ENCODE measurements around the gene MAPK8.

Gene MAPK8

DNA sequence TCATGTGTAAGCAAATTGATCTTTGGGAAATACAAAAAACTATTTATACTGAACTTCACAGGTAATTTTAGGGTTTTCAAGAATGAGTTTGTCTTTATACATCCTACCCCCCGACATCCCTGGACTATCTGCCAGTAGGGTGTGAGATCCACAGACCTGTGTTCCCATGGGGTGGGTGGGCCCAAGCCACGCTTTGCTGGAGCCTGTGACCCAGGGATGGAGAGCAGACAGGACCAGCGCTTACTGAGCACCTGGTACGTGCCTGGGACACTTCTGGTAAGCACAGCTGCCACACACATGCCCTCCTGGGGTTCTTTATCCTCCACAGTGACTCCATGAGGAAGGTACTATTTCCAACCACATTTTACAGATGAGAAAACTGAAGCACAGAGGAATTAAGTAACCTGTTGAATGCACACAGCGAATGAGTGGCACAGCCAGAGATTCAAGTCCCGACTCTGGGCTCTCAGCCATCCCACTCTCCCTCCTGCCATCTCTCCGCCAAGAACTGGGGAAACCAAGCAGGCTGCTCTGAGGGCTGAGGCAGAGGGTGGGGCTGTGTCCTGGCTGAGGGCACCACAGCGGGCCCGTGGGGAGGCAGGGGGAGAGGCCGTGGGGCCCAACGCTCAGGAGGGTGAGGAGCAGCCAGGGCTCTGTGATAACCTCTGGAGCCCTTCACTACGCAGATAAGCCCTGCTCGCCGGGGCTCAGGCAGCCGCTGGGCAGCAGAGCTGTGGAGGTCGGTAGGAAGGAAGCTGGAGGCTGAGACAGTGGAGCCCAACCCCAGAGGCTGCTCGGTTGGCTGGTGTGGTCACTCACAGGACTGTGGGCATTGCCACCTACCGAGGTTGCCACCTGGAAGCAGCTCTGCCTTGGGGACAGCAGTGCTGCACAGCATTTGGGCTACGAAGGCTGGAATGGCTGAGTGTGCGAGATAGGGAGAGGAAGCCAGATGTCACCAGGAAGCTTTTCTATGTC, 174.2 kb downstream of the MAPK8 start:
- no peak for DNase-seq

DNA sequence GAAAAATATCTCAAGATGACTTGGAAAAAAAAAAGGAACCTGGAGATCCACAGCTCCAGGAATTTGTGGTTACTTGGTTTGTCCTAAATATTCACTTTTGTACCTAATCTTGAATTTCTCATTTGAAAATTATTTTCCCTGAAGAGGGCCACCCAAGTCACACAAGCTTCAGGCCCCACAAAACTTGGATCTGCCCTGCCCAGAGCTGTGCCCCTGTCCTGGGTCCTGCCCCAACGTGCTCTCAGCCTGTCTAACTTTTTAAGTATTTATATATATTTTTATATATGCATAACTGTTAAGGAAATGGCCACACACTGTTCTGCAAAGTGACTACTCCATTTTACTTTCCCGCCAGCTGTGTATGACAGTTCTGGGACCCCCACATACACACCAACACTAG, 174.9 kb downstream of the MAPK8 start:
- DNase-seq, result no peak

DNA sequence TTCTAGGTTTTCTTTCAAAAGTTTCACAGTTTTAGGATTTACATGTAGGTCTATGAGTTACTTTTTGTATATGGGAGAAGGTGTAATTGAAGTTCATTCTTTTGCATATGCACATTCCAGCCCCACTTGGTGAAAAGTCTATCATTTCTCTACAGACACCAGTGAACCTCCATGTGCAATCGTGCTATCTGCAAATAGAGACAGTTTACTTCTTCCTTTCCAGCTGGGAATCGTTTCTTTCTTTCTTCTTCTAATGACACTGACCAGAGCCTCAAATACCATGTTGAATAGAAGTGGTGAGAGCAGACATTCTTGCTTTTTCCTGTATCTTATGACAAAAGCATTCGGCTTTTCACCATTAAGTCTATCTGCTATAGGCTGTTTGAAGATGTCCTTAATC, 175.7 kb downstream of the MAPK8 start:
- DNase-seq, result no peak

DNA sequence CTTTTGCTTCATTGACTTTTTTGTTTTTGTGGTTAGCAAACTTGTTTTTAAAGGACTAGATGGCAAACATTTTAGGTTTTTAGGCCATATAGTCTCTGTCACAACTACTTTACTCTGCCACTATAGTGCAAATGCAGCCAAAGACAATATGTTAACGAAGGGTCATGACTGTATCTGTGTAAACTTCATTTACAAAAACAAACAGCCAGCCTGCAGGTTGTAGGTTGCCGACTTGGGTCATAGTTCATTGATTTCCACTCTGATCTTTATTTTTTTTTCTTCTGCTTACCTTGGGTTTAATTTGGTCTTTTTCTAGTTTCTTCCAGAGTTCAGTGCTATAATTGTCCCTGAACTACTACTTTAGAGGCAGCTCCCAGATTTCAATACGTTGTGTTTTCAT, 178.4 kb downstream of the MAPK8 start:
- DNase-seq, result no peak

DNA sequence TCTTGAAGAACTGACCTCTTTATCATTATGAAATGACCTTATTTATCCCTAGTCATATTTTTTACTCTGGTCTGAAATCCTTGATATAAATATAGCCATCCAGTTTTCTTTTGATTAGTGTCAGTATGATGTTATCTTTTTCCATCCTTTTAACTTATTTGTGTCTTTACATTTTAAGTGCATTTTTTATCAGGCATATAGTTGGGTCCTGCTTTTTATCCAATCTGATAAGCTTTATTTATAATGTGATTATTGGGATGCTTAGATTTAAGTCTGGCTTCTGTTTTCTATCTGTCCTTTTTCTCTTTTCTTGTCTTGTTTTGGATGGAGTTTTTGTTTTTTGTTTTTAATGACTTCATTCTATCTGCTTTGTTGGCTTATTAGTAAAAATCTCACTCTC, 179.2 kb downstream of the MAPK8 start:
- DNase-seq, result no peak

DNA sequence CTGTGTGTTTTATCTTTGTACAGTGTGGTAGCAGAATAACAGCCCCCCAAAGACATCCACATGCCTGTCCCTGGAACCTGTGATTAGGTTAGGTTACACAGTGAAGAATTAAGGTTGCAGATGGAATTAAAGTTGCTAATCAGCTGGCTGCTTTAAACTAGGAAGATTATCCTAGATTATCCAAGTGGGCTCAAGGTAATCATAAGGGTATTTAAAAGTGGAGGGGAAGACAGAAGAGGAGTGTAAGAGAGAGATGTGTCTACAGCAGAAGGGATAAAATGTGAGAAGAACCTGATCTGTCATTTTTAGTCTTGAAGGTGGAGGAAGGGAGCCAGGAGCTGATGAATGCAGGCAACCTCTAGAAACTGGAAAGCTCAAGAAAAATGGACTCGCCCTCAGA, 180.8 kb downstream of the MAPK8 start:
- no peak for DNase-seq

Data from NCI-H1930 (cell line).